Islet of Langerhans (tissue), 1 donor: ENCODE measurements around the gene PSTK.

Source experiments
- FAIRE-seq: peaks from one replicate; lab custom pipeline; 2011; peaks lifted over from hg19 to GRCh38; lab: Jason Lieb, UNC

Gene PSTK

DNA sequence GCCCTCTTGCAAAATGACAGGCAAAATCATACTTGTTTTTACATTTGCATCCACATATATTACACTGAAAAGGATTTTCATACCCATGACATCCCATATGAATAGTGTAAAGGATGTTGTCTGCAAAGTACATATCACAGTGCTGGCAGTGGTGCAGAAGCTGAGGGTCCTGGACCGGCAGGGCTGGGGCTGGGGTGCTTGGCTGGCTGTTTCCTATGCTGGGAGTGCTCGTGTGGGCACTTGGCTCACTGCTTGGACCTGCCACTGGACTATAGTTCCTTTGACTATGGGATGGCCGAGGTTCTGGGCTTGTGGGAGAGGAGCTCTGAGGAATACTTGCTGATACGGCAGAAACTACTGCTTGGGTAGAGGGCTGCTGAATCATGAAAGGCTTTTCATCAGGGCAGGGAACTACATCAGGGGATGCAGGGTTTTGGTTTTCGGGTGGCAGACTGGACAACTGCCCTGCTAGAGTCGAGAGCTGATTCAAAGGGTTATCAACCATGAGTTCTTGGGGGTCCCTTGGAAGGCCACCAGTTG, 13.7 kb downstream of the PSTK start:
- FAIRE-seq = no peak

- no peak for FAIRE-seq
Measured at GRCh38 chr10:122995936-122996335, 15.7 kb downstream of the PSTK start.

DNA sequence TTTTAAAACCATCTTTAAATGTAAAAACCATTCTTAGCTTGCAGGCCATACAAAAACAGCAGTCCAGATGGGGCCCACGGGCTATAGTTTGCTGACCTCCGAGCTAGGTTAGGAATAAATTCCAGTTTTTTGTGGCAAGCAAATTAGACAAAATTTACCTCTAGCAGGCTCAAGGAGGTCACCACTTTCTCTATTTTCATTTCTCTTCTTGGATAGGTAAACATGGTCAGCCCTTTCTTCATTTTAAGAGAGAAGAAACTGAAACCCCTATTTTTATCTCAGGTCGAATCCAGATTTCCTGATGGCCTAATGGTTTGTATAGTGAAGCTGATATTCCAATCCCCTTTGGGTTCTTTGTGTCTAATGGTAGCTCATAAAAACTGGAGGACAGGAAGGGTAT, 17.7 kb downstream of the PSTK start:
- FAIRE-seq = no peak

GRCh38 chr10:122998360-122998917, 18.2 kb downstream of the PSTK start:
- FAIRE-seq = peak; percentile 73

DNA sequence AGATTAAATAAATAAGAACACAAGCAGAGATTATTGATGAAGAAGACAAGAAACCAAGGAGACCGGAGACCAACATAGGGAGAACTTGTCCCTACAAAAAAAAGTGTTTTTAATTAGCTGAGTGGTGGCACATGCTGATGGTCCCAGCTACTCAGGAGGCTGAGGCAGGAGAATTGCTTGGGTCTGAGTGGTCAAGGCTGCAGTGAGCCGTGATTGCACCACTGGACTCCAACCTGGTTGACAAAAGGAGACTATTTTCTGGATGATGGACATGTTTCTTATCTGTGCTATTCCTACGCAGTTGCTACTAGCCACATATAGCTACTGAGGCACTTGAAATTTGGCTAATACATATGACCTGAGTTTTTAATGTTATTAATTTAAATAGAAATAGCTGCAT, 18.7 kb downstream of the PSTK start:
- no peak for FAIRE-seq

- no peak for FAIRE-seq
Measured at GRCh38 chr10:122999347-122999746, 19.1 kb downstream of the PSTK start.

- FAIRE-seq = no peak
Measured at GRCh38 chr10:123000155-123000554, 20.0 kb downstream of the PSTK start.

DNA sequence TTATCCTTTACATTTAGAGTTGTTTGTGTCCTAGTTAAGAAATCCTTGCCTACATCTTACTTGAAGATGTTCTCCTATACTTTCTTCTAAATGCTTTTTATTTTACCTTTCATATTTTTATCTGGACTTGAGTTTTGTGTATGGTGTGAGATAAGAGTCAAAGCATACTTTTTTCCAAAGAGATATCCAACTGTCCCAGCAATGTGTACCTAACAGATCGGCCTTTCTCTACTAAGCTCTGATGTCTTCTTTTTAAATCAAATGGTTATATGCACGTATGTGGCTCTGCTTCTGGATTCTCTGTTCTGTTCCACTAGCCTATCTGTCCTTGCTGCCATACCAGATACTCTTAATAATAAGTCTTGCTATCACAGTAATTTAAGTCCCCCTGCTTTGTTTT, 21.2 kb downstream of the PSTK start:
- FAIRE-seq = no peak

DNA sequence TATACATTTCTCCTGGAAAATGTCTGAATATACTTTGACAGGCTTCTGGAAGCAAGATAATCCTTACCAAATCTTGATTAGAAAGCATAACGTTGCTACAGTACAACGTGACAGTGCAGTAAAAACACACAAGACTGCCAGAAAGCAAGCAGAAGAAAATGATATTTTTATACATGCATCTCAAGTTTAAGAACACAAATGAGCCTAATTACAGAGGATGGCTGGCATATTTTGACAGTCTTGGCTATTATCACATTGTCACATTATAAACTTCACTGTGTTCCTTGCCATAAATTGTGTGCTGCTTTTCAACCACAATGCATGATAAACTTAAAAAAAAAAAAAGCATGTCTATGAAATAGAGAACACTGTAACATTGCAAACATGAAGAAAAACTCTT, 24.1 kb downstream of the PSTK start:
- FAIRE-seq = no peak

- FAIRE-seq = peak; percentile 55
Measured at GRCh38 chr10:123007558-123008354, 27.6 kb downstream of the PSTK start.

DNA sequence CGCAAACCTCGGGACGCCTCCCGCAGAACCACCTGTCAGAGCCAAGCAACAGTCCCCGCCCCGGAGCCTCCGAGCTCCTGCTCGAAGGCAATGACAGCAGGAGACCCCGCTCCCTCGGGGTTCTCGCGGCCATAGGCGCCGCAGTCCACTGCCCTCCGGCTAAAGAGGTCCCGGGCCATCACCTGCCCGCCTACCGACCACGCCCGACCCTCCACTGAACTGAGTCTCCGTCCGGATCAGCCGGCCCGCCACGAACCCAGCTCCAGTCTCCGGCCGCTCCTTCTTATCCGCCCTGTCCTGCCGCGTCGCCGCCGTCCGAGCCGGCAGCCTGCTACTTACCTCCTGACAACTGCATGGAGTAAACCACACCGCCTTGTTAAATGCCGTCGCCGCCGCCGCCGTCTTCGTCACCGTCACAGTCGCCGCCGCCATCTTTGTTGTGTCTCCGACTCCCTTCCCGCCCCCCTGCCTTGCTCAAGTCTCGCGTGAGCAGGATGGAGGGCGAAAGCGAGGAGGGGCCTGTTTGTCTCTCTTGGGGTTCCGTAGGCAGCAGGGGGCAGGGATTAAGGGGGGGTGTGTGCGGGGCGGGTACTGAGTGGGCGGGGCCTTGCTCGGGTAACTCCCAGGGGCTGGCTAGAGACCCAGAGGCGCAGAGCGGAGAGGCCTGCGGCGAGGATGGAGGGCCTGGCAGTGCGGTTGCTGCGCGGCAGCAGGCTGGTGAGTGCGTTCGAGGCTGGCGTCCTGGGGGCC, 28.3 kb downstream of the PSTK start, which contains the start of the genes ACADSB and IKZF5:
TSS of gene ACADSB (plus strand) at position 652 of the 750 bp plus-strand sequence. CDS start at position 676, 24 bp downstream.
TSS of gene IKZF5 (minus strand) at position 441 of the 750 bp plus-strand sequence. CDS start 10,170 bp downstream, outside the sequence.
- no peak for FAIRE-seq

GRCh38 chr10:123009105-123009820, 29.1 kb downstream of the PSTK start:
- no peak for FAIRE-seq

DNA sequence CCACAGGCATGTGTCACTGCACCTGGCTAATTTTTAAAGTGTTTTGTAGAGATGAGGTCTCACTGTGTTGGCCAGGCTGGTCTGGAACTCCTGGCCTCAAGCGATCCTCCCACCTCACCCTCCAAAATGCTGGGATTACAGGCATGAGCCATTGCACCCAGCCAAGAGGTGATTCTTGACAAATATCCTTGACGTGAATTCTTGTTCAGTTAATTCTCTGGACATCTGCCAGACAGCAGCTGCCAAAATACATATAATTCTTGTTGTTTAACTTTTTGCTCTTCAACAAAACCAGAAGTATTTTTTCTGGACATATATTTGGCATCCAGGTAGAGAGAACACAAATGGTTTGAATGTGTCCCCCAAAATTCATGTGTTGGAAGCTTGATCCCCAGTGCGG, 31.8 kb downstream of the PSTK start:
- no peak for FAIRE-seq

- no peak for FAIRE-seq
Measured at GRCh38 chr10:123013456-123014419, 33.5 kb downstream of the PSTK start.

- no peak for FAIRE-seq
Measured at GRCh38 chr10:123014772-123015171, 34.6 kb downstream of the PSTK start.

- FAIRE-seq = no peak
Measured at GRCh38 chr10:123016228-123016627, 36.0 kb downstream of the PSTK start.

GRCh38 chr10:123017421-123018165, 37.4 kb downstream of the PSTK start:
- FAIRE-seq = no peak

GRCh38 chr10:123018531-123018930, 38.3 kb downstream of the PSTK start:
- no peak for FAIRE-seq

GRCh38 chr10:123019264-123019663, 39.1 kb downstream of the PSTK start:
- FAIRE-seq = no peak
